Stomach (tissue), 9 donors: ENCODE measurements around the gene SH3RF3. TPM values are rescaled to one million over a fixed set of nuclear protein-coding genes. Genes with fewer than 3 reads are reported as not detected.

Source experiments
- DNase-seq, 2 donors: peaks; one replicate each; pipeline versions ENCODE4 v3.0.0 to v3.0.0-alpha.2; 2013 to 2019
- H3K27ac ChIP-seq, 5 donors: fragments of 200-600 bp in 4 of 5; sonication (generic) in 4 of 5; one replicate each; pipeline ENCODE4 v1.5.1; 2013 to 2019; ENCODE audit warnings: mild to moderate bottlenecking in 1 of 5, moderate library complexity in 1 of 5
- H3K27me3 ChIP-seq, 3 donors: fragments of 200-600 bp; sonication (generic); one replicate each; pipeline ENCODE4 v1.5.1; 2017 to 2019; ENCODE audit warnings: mixed run types in 1 of 3
- H3K36me3 ChIP-seq, 4 donors: fragments of 200-600 bp; sonication (generic); 1 replicate in 3 of 4; 2 replicates in 1 of 4; pipeline ENCODE4 v1.5.1; 2016 to 2019
- H3K4me1 ChIP-seq, 4 donors: fragments of 200-600 bp; sonication (generic); one replicate each; pipeline ENCODE4 v1.5.1; 2016 to 2019
- H3K4me3 ChIP-seq, 4 donors: fragments of 200-600 bp; sonication (generic) in 3 of 4; one replicate each; pipeline ENCODE4 v1.5.1; 2016 to 2019; ENCODE audit warnings: mild to moderate bottlenecking in 1 of 4
- H3K9me3 ChIP-seq, 4 donors: fragments of 200-600 bp; sonication (generic); one replicate each; pipeline ENCODE4 v1.5.1; 2016 to 2019
- EP300 ChIP-seq: sonication (generic); formaldehyde crosslinking; IDR thresholded peaks from one replicate; pipeline ENCODE4 v1.6.1; 2017; ENCODE audit warnings: antibody characterized with exemption
- POLR2A ChIP-seq, 4 donors: fragments of 450-650 bp; IDR thresholded peaks; one replicate each; pipeline ENCODE4 v1.6.1; 2016; ENCODE audit warnings: antibody characterized with exemption in 4 of 4, control low read depth in 2 of 4, mild to moderate bottlenecking in 1 of 4, moderate library complexity in 1 of 4
- POLR2AphosphoS5 ChIP-seq, 3 donors: sonication (generic); formaldehyde crosslinking; IDR thresholded peaks; one replicate each; pipeline ENCODE4 v1.6.1; 2016; ENCODE audit warnings: antibody characterized with exemption in 3 of 3
- WGBS, 5 donors: extraction: QIAGEN DNeasy Blood & Tissue Kit in 3 of 5; methylation state at CpG; one replicate each; pipeline versions ENCODE4 v1.1.5 to v1.1.7; 2013 to 2018; 5-methylcytosine and 5-hydroxymethylcytosine counted together
- intact Hi-C: fragments of 100-400 bp; cut with DNase I; formaldehyde crosslinking; loops from one replicate; pipeline ENCODE4 v1.15.1; 2023; ENCODE audit warnings: low total_unique reads
- polyA plus RNA-seq, 3 donors: library from polyadenylated mRNA; stranded (reverse); fragments of 200-250 nt; gene quantifications; one replicate each; pipeline ENCODE4 v1.2.3, GENCODE V29; 2013
- total RNA-seq, 5 donors: library from RNA; depleted of rRNA; stranded (reverse); fragments of >200 nt; gene quantifications; one replicate each; pipeline versions ENCODE4 v1.1.0 to v1.2.3, GENCODE V29; 2014 to 2016
- TF ChIP-seq, protein P1 (sequence below), 7 experiments: fragments of 450-650 bp in 4 of 7; fragments of 200-600 bp in 3 of 7; sonication (generic) in 3 of 7; IDR thresholded peaks; one replicate each; pipeline ENCODE4 v1.5.1; 2016 to 2019; ENCODE audit warnings: antibody characterized with exemption in 7 of 7, control low read depth in 2 of 7, mild to moderate bottlenecking in 1 of 7
- donor health status: healthy with polysubstance abuse.
- donor health status: Bipolar disorder and iron deficiency.
- donor health status: healthy.

The SH3RF3 gene
- total and polyA plus RNA-seq, 8 donors: 0.87 to 11.1 (median 4.4) TPM

DNA sequence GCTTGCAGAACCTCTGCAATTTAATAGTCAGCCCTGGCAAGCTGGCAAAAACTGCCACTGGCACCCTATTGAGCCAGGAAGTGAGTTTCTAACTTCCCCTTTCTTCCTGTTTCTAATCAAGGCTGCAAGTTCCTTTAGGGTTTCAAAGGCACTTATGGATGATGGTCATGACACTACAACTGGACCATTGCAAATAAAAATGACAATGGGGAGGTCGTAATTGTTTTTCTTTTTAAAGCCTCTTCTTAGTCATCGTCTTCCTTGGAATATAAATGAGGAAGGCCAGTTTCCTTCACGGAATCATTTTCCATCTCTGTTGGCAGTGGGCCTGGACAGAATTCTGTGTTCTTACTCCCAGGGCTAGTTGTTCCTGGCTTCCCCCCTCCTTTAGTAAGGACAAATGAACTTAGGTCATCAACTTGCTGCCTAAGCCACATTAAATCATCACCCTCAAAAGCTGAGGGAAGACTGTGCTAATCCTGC is 35.8 kb downstream of the SH3RF3 start:
- DNase-seq: no peak
- intact Hi-C loops: no loop called here
- H3K4me3 ChIP-seq: no peak overlapping the region
- peaks cover 16 to 35% (median 24%) of the 10 kb centered on the region in 4 donors for H3K4me1 ChIP-seq
- H3K27me3 ChIP-seq: no peaks in the 10 kb centered on the region
- H3K27ac ChIP-seq: peak overlapping the region in 4 of 5 donors; percentile 6 to 69 (median 38)
- peak in 1 of 3 donors; percentile 62 for TF ChIP-seq POLR2AphosphoS5 (IDR thresholded peaks at IDR 0.05)
- TF ChIP-seq, protein P1, sequence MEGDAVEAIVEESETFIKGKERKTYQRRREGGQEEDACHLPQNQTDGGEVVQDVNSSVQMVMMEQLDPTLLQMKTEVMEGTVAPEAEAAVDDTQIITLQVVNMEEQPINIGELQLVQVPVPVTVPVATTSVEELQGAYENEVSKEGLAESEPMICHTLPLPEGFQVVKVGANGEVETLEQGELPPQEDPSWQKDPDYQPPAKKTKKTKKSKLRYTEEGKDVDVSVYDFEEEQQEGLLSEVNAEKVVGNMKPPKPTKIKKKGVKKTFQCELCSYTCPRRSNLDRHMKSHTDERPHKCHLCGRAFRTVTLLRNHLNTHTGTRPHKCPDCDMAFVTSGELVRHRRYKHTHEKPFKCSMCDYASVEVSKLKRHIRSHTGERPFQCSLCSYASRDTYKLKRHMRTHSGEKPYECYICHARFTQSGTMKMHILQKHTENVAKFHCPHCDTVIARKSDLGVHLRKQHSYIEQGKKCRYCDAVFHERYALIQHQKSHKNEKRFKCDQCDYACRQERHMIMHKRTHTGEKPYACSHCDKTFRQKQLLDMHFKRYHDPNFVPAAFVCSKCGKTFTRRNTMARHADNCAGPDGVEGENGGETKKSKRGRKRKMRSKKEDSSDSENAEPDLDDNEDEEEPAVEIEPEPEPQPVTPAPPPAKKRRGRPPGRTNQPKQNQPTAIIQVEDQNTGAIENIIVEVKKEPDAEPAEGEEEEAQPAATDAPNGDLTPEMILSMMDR (IDR thresholded peaks at IDR 0.05): no peak
- WGBS, 5 donors: 29 to 59% (median 47%) methylated on average over 3 of the region's 3 CpGs
- no peaks in the 10 kb centered on the region for H3K36me3 ChIP-seq
- H3K9me3 ChIP-seq: no peaks in the 10 kb centered on the region

DNA sequence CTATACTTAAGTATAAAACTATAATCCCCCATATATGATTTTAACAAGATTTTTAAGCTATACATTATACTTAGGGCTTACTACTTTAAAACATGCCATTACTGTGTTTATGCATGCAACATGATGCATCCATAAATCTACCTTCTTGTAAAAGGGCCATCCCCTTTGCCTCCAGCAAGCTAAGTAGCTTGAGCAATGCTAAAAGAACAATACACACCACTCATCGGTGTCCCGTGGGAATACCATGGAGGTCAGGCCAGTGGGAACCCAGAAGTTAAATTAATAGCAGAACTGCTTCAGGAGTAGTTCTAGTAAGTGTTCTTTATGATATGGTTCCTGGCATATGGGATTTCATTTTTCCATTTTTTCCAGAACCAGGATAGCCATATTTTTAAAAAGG is 37.8 kb downstream of the SH3RF3 start:
- intact Hi-C loops: no loop called here

GRCh38 chr2:109168086-109168485 is 39.1 kb downstream of the SH3RF3 start:
- TF ChIP-seq EP300 (no peak), POLR2A (IDR thresholded peaks at IDR 0.05) (no peak), POLR2AphosphoS5 (IDR thresholded peaks at IDR 0.05) (no peak)
- TF ChIP-seq, protein P1 (IDR thresholded peaks at IDR 0.05): no peak
- Histone ChIP-seq H3K4me3 (no peak overlapping the region), H3K27me3 (no peaks in the 10 kb centered on the region), H3K27ac (no peak overlapping the region), H3K4me1 (peaks cover 36 to 53% (median 42%) of the 10 kb centered on the region in 4 donors), H3K9me3 (no peaks in the 10 kb centered on the region), H3K36me3 (no peaks in the 10 kb centered on the region)
- DNase-seq: no peak
- intact Hi-C loops: no loop called here
- WGBS, 5 donors: 91 to 97% (median 94%) methylated on average over 2 of the region's 2 CpGs

More for the DNA sequence above, 37.8 kb downstream of the SH3RF3 start:
- Histone ChIP-seq H3K4me3 (no peak overlapping the region), H3K36me3 (no peaks in the 10 kb centered on the region), H3K9me3 (no peaks in the 10 kb centered on the region), H3K4me1 (peaks cover 26 to 47% (median 36%) of the 10 kb centered on the region in 4 donors), H3K27ac (no peak overlapping the region), H3K27me3 (no peaks in the 10 kb centered on the region)
- no peak for DNase-seq
- 62 to 82% (median 82%) methylated on average over 2 of the region's 2 CpGs for WGBS, 5 donors
- TF ChIP-seq POLR2AphosphoS5 (IDR thresholded peaks at IDR 0.05) (no peak), POLR2A (IDR thresholded peaks at IDR 0.05) (no peak), EP300 (no peak)
- TF ChIP-seq, protein P1 (IDR thresholded peaks at IDR 0.05): no peak

DNA sequence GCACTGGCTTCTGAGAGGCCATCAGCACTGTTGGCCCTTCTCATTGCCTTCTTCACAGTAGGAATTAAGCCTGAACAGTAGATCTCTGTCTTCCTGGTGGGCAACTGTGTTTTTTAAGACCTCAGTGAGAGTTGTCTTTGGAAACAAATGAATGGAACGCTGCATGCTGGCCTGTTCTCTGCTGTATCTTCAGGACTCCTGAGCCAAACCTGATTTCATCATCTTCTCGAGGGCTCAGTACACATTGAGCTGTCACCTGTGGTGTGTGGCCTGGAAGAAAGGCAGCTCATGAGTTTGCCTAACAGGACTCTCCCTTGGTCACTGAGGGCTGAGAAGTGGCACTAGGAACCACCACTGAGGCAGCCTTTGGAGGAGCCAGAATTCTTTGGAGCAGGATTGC is 39.7 kb downstream of the SH3RF3 start:
- Histone ChIP-seq H3K27ac (no peak overlapping the region), H3K4me1 (peaks cover 36 to 56% (median 46%) of the 10 kb centered on the region in 4 donors), H3K9me3 (no peaks in the 10 kb centered on the region), H3K4me3 (no peak overlapping the region), H3K27me3 (no peaks in the 10 kb centered on the region), H3K36me3 (no peaks in the 10 kb centered on the region)
- DNase-seq: no peak
- TF ChIP-seq, protein P1 (IDR thresholded peaks at IDR 0.05): no peak
- TF ChIP-seq POLR2AphosphoS5 (IDR thresholded peaks at IDR 0.05): no peak
- no peak for TF ChIP-seq EP300
- no peak for TF ChIP-seq POLR2A (IDR thresholded peaks at IDR 0.05)
- intact Hi-C loops: no loop called here
- 71 to 89% (median 79%) methylated on average over 2 of the region's 2 CpGs for WGBS, 5 donors
